ENCODE measurements around the gene CCDC30. TPM values are rescaled to one million over a fixed set of nuclear protein-coding genes. Genes with fewer than 3 reads are reported as not detected.

CCDC30 gene
- total and polyA plus RNA-seq, 10 of the 15 experiments (the other 5 are each of a cell fraction or from before 2014, with no cell fraction given), result 0.46 to 1.8 (median 1.0) TPM

- no peaks in the 10 kb centered on the region; the same call in 1 of the 2 replicates for H4K20me1 ChIP-seq (ENCODE audit: control insufficient read depth, insufficient read depth)
- H2AFZ ChIP-seq (ENCODE audit: control insufficient read depth, low read depth, low read length), result no peak overlapping the region
- no peaks in the 10 kb centered on the region; the same call in 2 of the 3 replicates for H3K9me3 ChIP-seq (replicated peaks; ENCODE audit: control insufficient read depth, insufficient read depth, low read length)
- 71% methylated on average over 2 of the region's 2 CpGs for WGBS (ENCODE audit: insufficient coverage, insufficient replicate concordance, low lambda C conversion rate, missing lambda C conversion rate)
- 0 out of 3 replicates have a peak, but pooled peaks have one; percentile 5 for ATAC-seq
- 0 out of 2 replicates have a peak overlapping the region, but pooled peaks have one; percentile 7 for H3K4me3 ChIP-seq
- ChIA-PET POLR2A (interaction anchor here (1.2 kb wide), 3 partner anchors 14 to 37 kb away, joined by 3 to 4 read pairs (median 4); partner anchors contain the start of gene PPIH), SMC1A (ENCODE audit: uncharacterized antibody, unreplicated experiment) (interaction anchor here (0.9 to 1.3 kb wide), 3 partner anchors 9 to 381 kb away, joined by 3 to 4 read pairs (median 3); no protein-coding TSS in a partner anchor), RAD21 (ENCODE audit: unreplicated experiment) (interaction anchor here (2.3 to 3.0 kb wide), 2 partner anchors 11 to 381 kb away, joined by 7 to 24 read pairs; partner anchors contain the start of gene YBX1), CTCF (interaction anchor here (0.8 to 1.4 kb wide), 6 partner anchors 8 to 347 kb away, joined by 3 read pairs; no protein-coding TSS in a partner anchor)
- in situ Hi-C loops (cut with MboI) (no loop called here), intact Hi-C loops (cut with micrococcal nuclease; ENCODE audit: unreplicated experiment) (no loop called here)
- H3K4me2 ChIP-seq (ENCODE audit: control insufficient read depth, insufficient read depth), result no peak overlapping the region
- peaks cover 3 to 44% of the 10 kb centered on the region in 2 experiments for H3K36me3 ChIP-seq (ENCODE audit: control insufficient read depth in 2 of 2, insufficient read depth in 2 of 2, low read length in 1 of 2)
- TF ChIP-seq STAT1 (conservative IDR thresholded peaks at IDR 0.05) (no peak), ZNF217 (IDR thresholded peaks at IDR 0.05) (no peak), ZZZ3 (IDR thresholded peaks at IDR 0.05; ENCODE audit: control insufficient read depth, insufficient read length, low read depth) (no peak), SREBF1 (IDR thresholded peaks at IDR 0.05; ENCODE audit: low read length) (no peak), ZBTB33 (IDR thresholded peaks at IDR 0.05) (no peak), ZNF592 (IDR thresholded peaks at IDR 0.05) (no peak)
- peaks cover 80% of the 10 kb centered on the region for H3K79me2 ChIP-seq (ENCODE audit: control insufficient read depth, insufficient read depth, low read length)
- no peaks in the 10 kb centered on the region for H3K27me3 ChIP-seq (replicated peaks in 1 of 2; ENCODE audit: control insufficient read depth in 2 of 2, insufficient read depth in 2 of 2, low read length in 1 of 2)
- H3K27ac ChIP-seq (ENCODE audit: control insufficient read depth, insufficient read depth), result no peak overlapping the region
- H3K9ac ChIP-seq (ENCODE audit: control insufficient read depth, insufficient read depth, low read length), result no peak overlapping the region
- no TSS peak for BruUV-seq (replicated peaks)
- DNase-seq (ENCODE audit: low read depth, low spot score), result no peak
- FAIRE-seq, result no peak
- H3K4me1 ChIP-seq (ENCODE audit: control insufficient read depth, insufficient read depth, low read length), result peaks cover 14% of the 10 kb centered on the region
Observed at GRCh38 chr1:42692911-42693310, 229.8 kb downstream of the CCDC30 start.

Data from GM12878 (cell line).